Natural killer cell treated with Interleukin-12 subunit alpha and Interleukin-12 subunit beta and Interleukin-15 and Interleukin-18, amount 100 ng/mL, for 72 hours (primary cell): Measurements from ENCODE around the gene PTH1R. TPM values are rescaled to one million over a fixed set of nuclear protein-coding genes. Genes with fewer than 3 reads are reported as not detected.

ENCODE experiments used
- ATAC-seq, 2 donors: fragments of 150-1000 bp; cut with Tn5 transposase in 1 of 2; sonication (Bioruptor Pico), chemical (Tn5 transposase) in 1 of 2; 2 replicates each; pipeline ENCODE4 v1.10.0; 2021
- DNase-seq: peaks from one replicate; pipeline ENCODE4 v3.0.0; 2022; ENCODE audit warnings: low spot score
- H3K27ac Mint-ChIP-seq, 2 donors: 1 replicate in 1 of 2; 2 replicates in 1 of 2; pipeline ENCODE4 v1.8.0; 2022; ENCODE audit warnings: mixed read lengths in 2 of 2, mild to moderate bottlenecking in 1 of 2, moderate library complexity in 1 of 2
- H3K27me3 Mint-ChIP-seq, 2 donors: 1 replicate in 1 of 2; 2 replicates in 1 of 2; pipeline ENCODE4 v1.8.0; 2022; ENCODE audit warnings: mixed read lengths in 2 of 2
- H3K36me3 Mint-ChIP-seq: one replicate; pipeline ENCODE4 v1.8.0; 2022; ENCODE audit warnings: mixed read lengths
- H3K4me1 Mint-ChIP-seq, 2 donors: 1 replicate in 1 of 2; 2 replicates in 1 of 2; pipeline ENCODE4 v1.8.0; 2022; ENCODE audit warnings: low read depth in 2 of 2, mixed read lengths in 2 of 2, mild to moderate bottlenecking in 1 of 2
- H3K4me3 Mint-ChIP-seq: one replicate; pipeline ENCODE4 v1.8.0; 2022; ENCODE audit warnings: mixed read lengths
- H3K9me3 Mint-ChIP-seq: 2 replicates; pipeline ENCODE4 v1.8.0; 2022; ENCODE audit warnings: mixed read lengths
- total RNA-seq, 2 donors: library from RNA; stranded (reverse); gene quantifications; one replicate each; pipeline ENCODE4 v1.2.3, GENCODE V29; 2022

Gene PTH1R
- total RNA-seq, 2 donors from 2014 or later, result not detected

DNA sequence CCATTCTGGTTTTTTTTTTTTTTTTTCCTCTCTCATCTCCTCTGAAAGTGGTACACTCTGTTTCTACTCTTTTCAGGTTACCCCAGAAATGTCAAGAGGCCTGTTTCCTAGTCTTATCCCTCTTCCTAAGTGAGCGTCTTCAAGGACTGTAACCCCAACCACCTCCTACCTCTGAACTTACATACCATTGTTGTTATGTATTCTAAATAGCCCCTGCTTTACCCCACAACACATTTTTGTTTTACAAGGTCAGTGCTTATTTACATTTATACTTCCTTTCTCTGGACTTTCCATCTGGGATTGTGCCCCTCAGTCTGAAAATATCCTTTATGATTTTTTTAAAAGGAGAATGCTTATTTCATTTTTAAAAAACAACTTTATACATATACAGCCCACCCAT lies 38.8 kb downstream of the PTH1R start:
- H3K4me3 Mint-ChIP-seq, result no peak overlapping the region
- no peak overlapping the region for H3K27ac Mint-ChIP-seq
- H3K4me1 Mint-ChIP-seq, result peaks cover 35 to 59% of the 10 kb centered on the region in 2 donors
- H3K36me3 Mint-ChIP-seq, result peaks cover 32% of the 10 kb centered on the region
- ATAC-seq (no peak), DNase-seq (no peak)
- H3K27me3 Mint-ChIP-seq, result no peaks in the 10 kb centered on the region
- no peaks in the 10 kb centered on the region for H3K9me3 Mint-ChIP-seq

DNA sequence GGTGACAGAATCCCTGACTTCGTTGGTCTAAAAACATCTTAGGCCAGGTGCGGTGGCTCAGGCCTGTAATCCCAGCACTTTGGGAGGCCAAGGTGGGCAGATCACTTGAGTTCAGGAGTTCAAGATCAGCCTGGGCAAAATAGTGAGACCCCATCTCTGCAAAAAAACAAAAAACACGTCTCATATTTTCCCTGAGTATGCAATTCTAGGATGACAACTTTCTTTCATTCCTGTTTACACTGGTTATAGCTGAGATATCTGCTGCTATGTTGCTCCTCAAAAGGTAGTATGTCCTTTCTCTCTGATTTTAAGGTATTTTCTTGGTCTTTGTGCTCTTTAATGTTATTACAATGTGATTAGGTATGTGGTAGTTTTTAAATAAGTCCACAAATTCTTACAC lies 39.3 kb downstream of the PTH1R start:
- no peak for DNase-seq
- H3K9me3 Mint-ChIP-seq, result no peaks in the 10 kb centered on the region
- H3K27ac Mint-ChIP-seq, result no peak overlapping the region
- ATAC-seq, result no peak
- no peak overlapping the region for H3K4me3 Mint-ChIP-seq
- H3K36me3 Mint-ChIP-seq, result peaks cover 32% of the 10 kb centered on the region
- peaks cover 35 to 59% of the 10 kb centered on the region in 2 donors for H3K4me1 Mint-ChIP-seq
- H3K27me3 Mint-ChIP-seq, result no peaks in the 10 kb centered on the region

GRCh38 chr3:46917257-46917656 lies 39.7 kb downstream of the PTH1R start:
- ATAC-seq, result no peak

DNA sequence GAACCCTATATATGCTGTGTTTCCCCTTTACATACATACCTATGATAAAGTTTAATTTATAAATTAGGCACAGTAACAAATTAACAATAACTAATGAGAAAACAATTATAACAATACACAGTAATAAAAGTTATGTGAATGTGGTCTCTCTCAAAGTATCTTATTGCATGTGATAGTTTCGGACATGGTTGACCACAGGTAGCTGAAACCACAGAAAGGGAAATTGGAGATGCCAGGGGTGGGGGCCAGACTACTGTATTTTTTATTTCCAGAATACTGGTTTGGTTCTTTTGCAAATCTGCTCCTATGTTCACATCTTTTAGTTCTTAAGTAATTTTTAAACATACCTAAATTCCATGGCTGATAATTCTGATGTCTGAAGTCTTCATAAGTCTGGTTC lies 40.7 kb downstream of the PTH1R start:
- Mint-ChIP-seq H3K36me3 (peaks cover 32% of the 10 kb centered on the region), H3K9me3 (no peaks in the 10 kb centered on the region), H3K4me1 (peaks cover 39 to 61% of the 10 kb centered on the region in 2 donors), H3K27ac (peak overlapping the region in 1 of 2 donors; percentile 36), H3K4me3 (no peak overlapping the region), H3K27me3 (no peaks in the 10 kb centered on the region)
- no peak for DNase-seq
- no peak for ATAC-seq

More at GRCh38 chr3:46917257-46917656, 39.7 kb downstream of the PTH1R start:
- H3K36me3 Mint-ChIP-seq, result peaks cover 32% of the 10 kb centered on the region
- no peak overlapping the region for H3K27ac Mint-ChIP-seq
- DNase-seq, result no peak
- no peaks in the 10 kb centered on the region for H3K9me3 Mint-ChIP-seq
- H3K4me1 Mint-ChIP-seq, result peaks cover 35 to 59% of the 10 kb centered on the region in 2 donors
- H3K27me3 Mint-ChIP-seq, result no peaks in the 10 kb centered on the region
- no peak overlapping the region for H3K4me3 Mint-ChIP-seq

DNA sequence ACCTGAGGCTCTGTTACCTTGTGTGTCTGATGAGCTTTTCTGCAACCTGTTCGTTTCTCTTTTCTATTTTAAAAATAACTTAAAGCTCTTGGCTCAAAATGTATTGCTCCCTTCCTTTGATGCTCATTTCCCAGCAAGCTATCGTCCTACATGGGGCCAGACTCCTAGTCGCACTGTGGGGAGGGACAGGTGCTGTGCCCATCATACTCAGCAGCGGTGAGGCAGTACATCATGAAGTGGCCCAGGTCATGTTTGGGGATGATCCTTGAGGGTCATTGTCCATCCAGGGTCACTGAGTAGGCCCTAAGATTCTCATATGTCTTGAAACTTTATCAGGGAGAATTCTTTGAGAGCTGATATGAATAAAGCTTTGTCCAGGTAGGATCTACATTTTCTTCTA lies 41.1 kb downstream of the PTH1R start:
- Mint-ChIP-seq H3K9me3 (no peaks in the 10 kb centered on the region), H3K36me3 (peaks cover 28% of the 10 kb centered on the region), H3K27ac (peak overlapping the region in 1 of 2 donors; percentile 36), H3K4me1 (peaks cover 40 to 61% of the 10 kb centered on the region in 2 donors), H3K4me3 (no peak overlapping the region), H3K27me3 (no peaks in the 10 kb centered on the region)
- no peak for ATAC-seq
- no peak for DNase-seq

DNA sequence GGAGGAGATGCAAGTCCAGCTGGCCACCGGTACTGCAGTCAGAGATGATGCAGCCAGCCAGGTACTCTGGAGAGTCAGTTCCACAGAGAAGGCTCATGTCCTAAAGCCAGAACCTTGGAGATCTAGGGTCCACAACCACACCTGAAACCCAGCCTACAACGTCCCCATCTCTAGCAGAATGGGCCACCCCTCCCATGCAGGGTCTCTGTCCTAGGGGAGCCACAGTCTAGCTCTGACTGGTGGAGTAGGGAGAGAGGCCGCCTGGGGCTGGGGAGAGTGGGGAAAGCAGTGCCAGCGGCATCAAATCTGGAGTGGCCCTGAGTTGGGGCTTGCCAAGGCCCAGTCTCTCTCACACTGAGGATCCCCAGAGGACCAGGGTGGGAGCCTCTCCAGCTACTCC lies 43.5 kb downstream of the PTH1R start:
- no peaks in the 10 kb centered on the region for H3K27me3 Mint-ChIP-seq
- peaks cover 45 to 51% of the 10 kb centered on the region in 2 donors for H3K4me1 Mint-ChIP-seq
- ATAC-seq (no peak), DNase-seq (no peak)
- no peak overlapping the region for H3K4me3 Mint-ChIP-seq
- no peak overlapping the region for H3K27ac Mint-ChIP-seq
- peaks cover 21% of the 10 kb centered on the region for H3K36me3 Mint-ChIP-seq
- H3K9me3 Mint-ChIP-seq, result no peaks in the 10 kb centered on the region

- Mint-ChIP-seq H3K36me3 (peaks cover 21% of the 10 kb centered on the region), H3K4me3 (no peak overlapping the region), H3K9me3 (no peaks in the 10 kb centered on the region), H3K4me1 (peaks cover 42 to 51% of the 10 kb centered on the region in 2 donors), H3K27ac (no peak overlapping the region), H3K27me3 (no peaks in the 10 kb centered on the region)
- ATAC-seq (no peak), DNase-seq (no peak)
Measured at GRCh38 chr3:46921871-46922271, 44.4 kb downstream of the PTH1R start.

GRCh38 chr3:46922426-46922825 lies 44.9 kb downstream of the PTH1R start:
- H3K9me3 Mint-ChIP-seq, result no peaks in the 10 kb centered on the region
- H3K27ac Mint-ChIP-seq, result no peak overlapping the region
- no peak for ATAC-seq
- H3K4me3 Mint-ChIP-seq, result no peak overlapping the region
- no peak for DNase-seq
- H3K27me3 Mint-ChIP-seq, result no peaks in the 10 kb centered on the region
- H3K4me1 Mint-ChIP-seq, result peaks cover 44 to 51% of the 10 kb centered on the region in 2 donors
- H3K36me3 Mint-ChIP-seq, result peaks cover 21% of the 10 kb centered on the region

DNA sequence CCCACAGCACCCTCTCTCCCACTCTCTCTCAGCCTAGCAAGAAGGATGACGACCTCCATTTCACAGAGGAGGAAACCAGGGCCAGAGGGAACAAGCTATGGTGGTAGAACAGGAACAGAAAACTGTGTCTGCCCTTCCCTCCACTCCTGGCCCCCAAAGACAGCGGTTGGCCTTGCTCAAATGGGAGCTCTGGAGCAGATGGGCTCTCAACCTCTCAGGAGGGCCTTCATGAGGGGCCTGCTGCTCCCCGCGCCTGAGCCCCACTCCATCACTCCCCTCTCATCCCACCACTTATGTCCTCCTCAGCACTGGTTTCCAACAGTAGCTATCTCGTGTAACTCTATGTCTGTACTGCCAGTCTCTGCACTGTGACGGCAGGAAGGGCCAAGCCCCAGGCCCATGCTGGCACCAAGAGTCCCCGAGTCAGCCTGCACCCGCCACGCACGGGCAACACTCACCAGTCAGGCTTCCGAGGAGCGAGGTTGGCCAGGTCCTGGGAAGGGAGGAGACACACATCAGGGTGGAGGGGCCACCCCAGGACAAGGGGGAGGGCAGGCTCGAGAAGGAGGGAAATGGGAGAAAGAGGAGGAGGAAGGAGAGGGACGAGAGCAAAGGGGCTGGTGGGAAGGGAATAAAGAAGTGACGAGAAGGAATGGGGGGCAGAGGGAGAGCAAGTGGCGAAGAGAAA lies 45.5 kb downstream of the PTH1R start:
- H3K27ac Mint-ChIP-seq, result peak overlapping the region in 1 of 2 donors; percentile 48
- H3K4me1 Mint-ChIP-seq, result peaks cover 46 to 51% of the 10 kb centered on the region in 2 donors
- no peaks in the 10 kb centered on the region for H3K9me3 Mint-ChIP-seq
- no peak for ATAC-seq
- no peak overlapping the region for H3K4me3 Mint-ChIP-seq
- peaks cover 16% of the 10 kb centered on the region for H3K36me3 Mint-ChIP-seq
- DNase-seq, result no peak
- no peaks in the 10 kb centered on the region for H3K27me3 Mint-ChIP-seq

DNA sequence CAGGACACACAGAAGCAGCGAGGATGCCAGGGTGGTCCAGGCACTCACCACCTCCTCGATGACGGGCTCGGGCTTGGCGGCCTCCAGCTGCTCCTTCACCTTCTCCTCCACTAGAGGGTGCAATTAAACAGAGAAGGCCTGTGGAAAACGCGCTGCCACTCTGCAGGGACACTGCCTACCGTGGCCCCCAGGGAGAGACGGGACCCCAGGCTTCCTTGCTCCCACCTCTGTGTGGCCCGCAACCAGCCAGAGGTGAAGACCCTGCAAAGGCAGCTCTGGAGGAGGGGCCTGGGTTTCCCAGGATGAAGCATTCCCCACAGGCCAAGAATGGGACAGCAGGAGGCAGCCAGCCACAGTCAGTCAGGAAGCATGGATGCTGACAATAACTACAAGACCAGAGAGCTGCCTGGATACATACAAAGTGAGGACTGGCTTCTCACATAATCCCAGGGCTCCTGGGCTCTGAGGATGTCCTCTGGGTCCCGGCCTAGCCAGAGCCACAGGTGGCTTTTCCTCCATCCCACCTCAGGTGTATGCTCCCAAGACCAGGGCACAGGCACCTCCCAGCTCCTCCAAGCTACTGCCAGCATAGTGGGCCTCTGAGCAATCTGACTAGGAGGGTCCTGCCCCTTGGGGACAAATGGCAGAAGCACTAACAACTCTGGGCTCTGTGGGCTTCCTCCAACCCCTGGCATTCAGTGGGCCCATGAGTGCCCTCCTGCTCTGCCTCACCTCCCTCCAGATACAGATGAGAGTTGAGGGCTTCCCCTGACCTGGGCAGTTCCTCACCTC lies 46.2 kb downstream of the PTH1R start:
- DNase-seq, result no peak
- H3K36me3 Mint-ChIP-seq, result peaks cover 15% of the 10 kb centered on the region
- peak; percentile 31 to 64 for ATAC-seq
- H3K27ac Mint-ChIP-seq, result peak overlapping the region in 1 of 2 donors; percentile 48
- no peaks in the 10 kb centered on the region for H3K27me3 Mint-ChIP-seq
- no peak overlapping the region for H3K4me3 Mint-ChIP-seq
- peaks cover 3% of the 10 kb centered on the region for H3K9me3 Mint-ChIP-seq
- peaks cover 49 to 52% of the 10 kb centered on the region in 2 donors for H3K4me1 Mint-ChIP-seq

DNA sequence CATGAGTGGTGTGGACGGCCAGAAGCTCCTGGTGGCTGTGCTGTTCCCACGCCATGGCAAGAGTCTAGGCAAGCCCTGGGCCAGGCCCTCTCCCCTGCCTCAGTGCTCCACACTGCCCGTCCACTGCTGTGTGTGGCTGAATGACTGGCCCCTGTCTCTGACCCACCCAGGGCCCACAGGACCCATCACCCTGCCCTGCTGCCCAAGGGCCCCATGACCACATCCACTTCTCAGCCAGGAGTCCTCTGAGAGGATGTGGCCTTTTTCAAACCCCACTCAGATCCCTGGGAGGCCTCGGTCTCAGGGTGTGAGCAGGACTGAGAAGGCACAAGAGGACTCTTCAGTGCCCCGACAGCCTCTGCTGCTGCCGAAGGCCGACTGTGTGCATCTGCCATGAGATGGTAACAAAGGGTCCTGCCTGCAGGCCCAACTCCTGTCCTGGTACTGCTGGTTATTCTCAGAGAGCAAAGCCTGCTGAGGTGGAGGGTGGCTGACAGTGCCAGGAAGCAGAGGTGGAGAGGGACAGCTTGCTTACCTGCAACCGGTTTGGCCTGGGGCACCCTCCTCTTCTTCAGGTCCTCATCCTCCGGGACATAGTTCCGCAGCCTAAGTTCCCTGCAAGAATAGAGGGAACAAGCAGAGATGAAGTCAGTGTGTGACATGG lies 47.5 kb downstream of the PTH1R start:
- no peak for DNase-seq
- H3K27me3 Mint-ChIP-seq, result no peaks in the 10 kb centered on the region
- peaks cover 15% of the 10 kb centered on the region for H3K36me3 Mint-ChIP-seq
- H3K9me3 Mint-ChIP-seq, result peaks cover 4% of the 10 kb centered on the region
- H3K4me1 Mint-ChIP-seq, result peaks cover 50 to 53% of the 10 kb centered on the region in 2 donors
- peak overlapping the region in 1 of 2 donors; percentile 57 for H3K27ac Mint-ChIP-seq
- H3K4me3 Mint-ChIP-seq, result peak overlapping the region; percentile 39
- peak; percentile 26 to 50 for ATAC-seq

GRCh38 chr3:46925585-46925934 lies 48.0 kb downstream of the PTH1R start:
- no peaks in the 10 kb centered on the region for H3K27me3 Mint-ChIP-seq
- no peak for DNase-seq
- peaks cover 52 to 57% of the 10 kb centered on the region in 2 donors for H3K4me1 Mint-ChIP-seq
- H3K9me3 Mint-ChIP-seq, result peaks cover 4% of the 10 kb centered on the region
- H3K36me3 Mint-ChIP-seq, result peaks cover 12% of the 10 kb centered on the region
- H3K4me3 Mint-ChIP-seq, result peak overlapping the region; percentile 26
- peak overlapping the region in 1 of 2 donors; percentile 57 for H3K27ac Mint-ChIP-seq
- ATAC-seq, result no peak

- Mint-ChIP-seq H3K4me3 (peak overlapping the region; percentile 26), H3K27ac (peak overlapping the region in 1 of 2 donors; percentile 57), H3K27me3 (no peaks in the 10 kb centered on the region), H3K4me1 (peaks cover 56 to 62% of the 10 kb centered on the region in 2 donors), H3K36me3 (peaks cover 12% of the 10 kb centered on the region), H3K9me3 (peaks cover 4% of the 10 kb centered on the region)
- ATAC-seq (no peak), DNase-seq (no peak)
Measured at GRCh38 chr3:46926039-46926438, 48.5 kb downstream of the PTH1R start.

- peaks cover 4% of the 10 kb centered on the region for H3K9me3 Mint-ChIP-seq
- no peak for ATAC-seq
- H3K27me3 Mint-ChIP-seq, result no peaks in the 10 kb centered on the region
- no peak for DNase-seq
- peaks cover 12% of the 10 kb centered on the region for H3K36me3 Mint-ChIP-seq
- peak overlapping the region; percentile 64 to 77 for H3K27ac Mint-ChIP-seq
- H3K4me3 Mint-ChIP-seq, result no peak overlapping the region
- peaks cover 60 to 66% of the 10 kb centered on the region in 2 donors for H3K4me1 Mint-ChIP-seq
Measured at GRCh38 chr3:46926447-46926846, 48.9 kb downstream of the PTH1R start.
